ENCODE results near the gene CHRNA1.
"Not testable (repeated sequence)": the region's sequence is repeated elsewhere in the genome, so short reads cannot be mapped to it uniquely, and the experiment has no call there.

The CHRNA1 gene

GRCh38 chr2:174711206-174711605 is 53.1 kb downstream of the CHRNA1 start:
- DNase-seq = no peak

- not testable (repeated sequence) for DNase-seq
Measured at GRCh38 chr2:174709416-174710004, 54.8 kb downstream of the CHRNA1 start.

- no peak for DNase-seq
Measured at GRCh38 chr2:174708713-174709112, 55.6 kb downstream of the CHRNA1 start.

GRCh38 chr2:174705321-174705720 is 59.0 kb downstream of the CHRNA1 start:
- DNase-seq = no peak

- no peak for DNase-seq
Measured at GRCh38 chr2:174704642-174705041, 59.6 kb downstream of the CHRNA1 start.

- DNase-seq = no peak
Measured at GRCh38 chr2:174704061-174704460, 60.2 kb downstream of the CHRNA1 start.

GRCh38 chr2:174703430-174703829 is 60.8 kb downstream of the CHRNA1 start:
- DNase-seq = no peak

- no peak for DNase-seq
Measured at GRCh38 chr2:174702541-174702940, 61.7 kb downstream of the CHRNA1 start.

GRCh38 chr2:174699993-174700766 is 64.1 kb downstream of the CHRNA1 start:
- DNase-seq = peak; percentile 48
